K562 (cell line): ENCODE measurements around the gene IL3RA.

ENCODE experiments used
- BRCA1 ChIP-seq, 2 experiments: fragments of 450-650 bp in 1 of 2; sonication (generic) in 1 of 2; formaldehyde crosslinking in 1 of 2; IDR thresholded peaks; 2 replicates each; pipeline versions ENCODE4 v1.5.0 to v1.6.1; 2017 to 2020; ENCODE audit warnings: mild to moderate bottlenecking in 1 of 2, missing genetic modification reagents in 1 of 2
- CHD2 ChIP-seq: IDR thresholded peaks from 2 replicates; pipeline ENCODE4 v1.6.1; 2011; ENCODE audit warnings: low read depth, low read length
- FOS ChIP-seq: IDR thresholded peaks from 3 replicates; pipeline ENCODE4 v1.6.1; 2011; ENCODE audit not compliant: insufficient read length; ENCODE audit errors: extremely low read depth
- FOXA1 ChIP-seq: fragments of 450-650 bp; IDR thresholded peaks from 2 replicates; pipeline ENCODE4 v1.6.1; 2016; ENCODE audit warnings: mild to moderate bottlenecking, borderline replicate concordance
- MAFK ChIP-seq: IDR thresholded peaks from 2 replicates; pipeline ENCODE4 v1.6.1; 2011; ENCODE audit warnings: low read length, improper control_type of control experiment
- NR3C1 ChIP-seq: sonication (generic); formaldehyde crosslinking; IDR thresholded peaks from 2 replicates; pipeline ENCODE4 v1.8.1; 2022; ENCODE audit warnings: missing genetic modification reagents
- POLR2A ChIP-seq: fragments of 450-650 bp; conservative IDR thresholded peaks from 2 replicates; pipeline ENCODE4 v1.6.1; 2016
- SPI1 ChIP-seq: IDR thresholded peaks from 2 replicates; pipeline ENCODE4 v1.6.1; 2011; ENCODE audit warnings: low read depth, low read length, control low read depth, borderline replicate concordance
- SRSF7 ChIP-seq: fragments of 200-400 bp; formaldehyde crosslinking; optimal IDR thresholded peaks from 2 replicates; pipeline ENCODE3; 2017; ENCODE audit warnings: mild to moderate bottlenecking, low read depth, low read length
- YY1 ChIP-seq, 3 experiments: IDR thresholded peaks; 2 replicates each; pipeline ENCODE4 v1.6.1; 2011; ENCODE audit warnings: low read length in 2 of 3, mild to moderate bottlenecking in 2 of 3, moderate library complexity in 2 of 3, borderline replicate concordance in 1 of 3, control low read depth in 1 of 3, low read depth in 1 of 3; ENCODE audit not compliant: insufficient read depth in 3 of 3, insufficient replicate concordance in 2 of 3, control insufficient read depth in 1 of 3, insufficient read length in 1 of 3; ENCODE audit errors: extremely low read depth in 1 of 3
- ZNF121 ChIP-seq: sonication (generic); formaldehyde crosslinking; conservative IDR thresholded peaks from 2 replicates; pipeline ENCODE4 v1.8.0; 2022; ENCODE audit warnings: missing genetic modification reagents
- ZNF217 ChIP-seq: sonication (generic); formaldehyde crosslinking; IDR thresholded peaks from 2 replicates; pipeline ENCODE4 v1.8.0; 2022; ENCODE audit warnings: mild to moderate bottlenecking, missing genetic modification reagents
- TF ChIP-seq, protein P1 (sequence below): IDR thresholded peaks from 3 replicates; pipeline ENCODE4 v1.6.1; 2011; ENCODE audit warnings: borderline replicate concordance, mild to moderate bottlenecking; ENCODE audit not compliant: insufficient read length, insufficient read depth

DNA sequence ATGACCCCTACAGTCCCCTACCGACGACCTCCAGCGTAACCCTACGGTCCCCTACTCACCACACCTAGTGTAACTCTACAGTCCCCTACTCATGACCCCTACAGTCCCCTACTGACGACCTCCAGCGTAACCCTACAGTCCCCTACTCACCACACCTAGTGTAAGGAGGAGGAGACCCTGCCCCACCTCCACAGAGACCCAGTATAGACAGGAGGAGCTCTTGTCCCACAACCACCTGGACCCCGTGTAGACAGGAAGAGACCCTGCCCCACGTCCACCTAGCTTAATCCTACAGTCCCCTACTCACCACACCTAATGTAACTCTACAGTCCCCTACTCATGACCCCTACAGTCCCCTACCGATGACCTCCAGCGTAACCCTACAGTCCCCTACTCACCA lies 41.0 kb upstream of the IL3RA start:
- TF ChIP-seq POLR2A (no peak), SRSF7 (no peak), MAFK (no peak), CHD2 (no peak), SPI1 (no peak), ZNF121 (no peak), ZNF217 (CRISPR knock-in tag) (no peak), YY1 (IDR thresholded peaks at IDR 0.05; ENCODE audit: borderline replicate concordance in 1 of 3, control insufficient read depth in 1 of 3, extremely low read depth in 1 of 3, insufficient read depth in 3 of 3, insufficient read length in 1 of 3, insufficient replicate concordance in 2 of 3, low read depth in 1 of 3, low read length in 2 of 3) (no peak), BRCA1 (IDR thresholded peaks at IDR 0.05) (no peak), BRCA1 (CRISPR knock-in tag; IDR thresholded peaks at IDR 0.05) (no peak), NR3C1 (CRISPR knock-in tag) (no peak), FOS (no peak), FOXA1 (no peak)
- TF ChIP-seq, protein P1, sequence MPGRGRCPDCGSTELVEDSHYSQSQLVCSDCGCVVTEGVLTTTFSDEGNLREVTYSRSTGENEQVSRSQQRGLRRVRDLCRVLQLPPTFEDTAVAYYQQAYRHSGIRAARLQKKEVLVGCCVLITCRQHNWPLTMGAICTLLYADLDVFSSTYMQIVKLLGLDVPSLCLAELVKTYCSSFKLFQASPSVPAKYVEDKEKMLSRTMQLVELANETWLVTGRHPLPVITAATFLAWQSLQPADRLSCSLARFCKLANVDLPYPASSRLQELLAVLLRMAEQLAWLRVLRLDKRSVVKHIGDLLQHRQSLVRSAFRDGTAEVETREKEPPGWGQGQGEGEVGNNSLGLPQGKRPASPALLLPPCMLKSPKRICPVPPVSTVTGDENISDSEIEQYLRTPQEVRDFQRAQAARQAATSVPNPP = no peak
